HG02798 (cell line): Measurements from ENCODE around the gene HDLBP.
A peak's percentile ranks its signal among the peaks of the same experiment; 100 is the strongest.

Experiments used
- ATAC-seq: cut with Tn5 transposase; IDR thresholded peaks from one replicate; pipeline ENCODE4 v1.9.1; 2021; ENCODE audit warnings: mild to moderate bottlenecking; ENCODE audit not compliant: unreplicated experiment, poor library complexity

The HDLBP gene

GRCh38 chr2:241315093-241315878 is at the start of gene HDLBP:
Gene HDLBP (minus strand): TSS chr2:241315672. CDS start chr2:241266869, 48,803 bp downstream.
- ATAC-seq = peak; percentile 81

GRCh38 chr2:241364781-241365180 is 49.3 kb upstream of the HDLBP start:
- no peak for ATAC-seq

- no peak for ATAC-seq
Measured at GRCh38 chr2:241363426-241363825, 48.0 kb upstream of the HDLBP start.

- no peak for ATAC-seq
Measured at GRCh38 chr2:241359481-241360045, 44.1 kb upstream of the HDLBP start.

GRCh38 chr2:241358470-241358869 is 43.0 kb upstream of the HDLBP start:
- peak; percentile 17 for ATAC-seq

GRCh38 chr2:241357531-241357930 is 42.1 kb upstream of the HDLBP start:
- ATAC-seq = no peak

- ATAC-seq = no peak
Measured at GRCh38 chr2:241356871-241357260, 41.4 kb upstream of the HDLBP start.

- peak; percentile 88 for ATAC-seq
Measured at GRCh38 chr2:241355983-241356870, 40.8 kb upstream of the HDLBP start, which contains the start of gene FARP2. Gene FARP2 (plus strand): TSS chr2:241356285. CDS start chr2:241373108, 16,823 bp downstream.

GRCh38 chr2:241354668-241355658 is 39.5 kb upstream of the HDLBP start:
- peak; percentile 31 for ATAC-seq

GRCh38 chr2:241352227-241352626 is 36.8 kb upstream of the HDLBP start:
- no peak for ATAC-seq

GRCh38 chr2:241351640-241352031 is 36.2 kb upstream of the HDLBP start:
- no peak for ATAC-seq

GRCh38 chr2:241350878-241351639 is 35.6 kb upstream of the HDLBP start:
- no peak for ATAC-seq

GRCh38 chr2:241350530-241350877 is 35.0 kb upstream of the HDLBP start:
- no peak for ATAC-seq

- ATAC-seq = no peak
Measured at GRCh38 chr2:241349941-241350340, 34.5 kb upstream of the HDLBP start.

- ATAC-seq = no peak
Measured at GRCh38 chr2:241344925-241345651, 29.6 kb upstream of the HDLBP start.

GRCh38 chr2:241340631-241341163 is 25.2 kb upstream of the HDLBP start:
- ATAC-seq = no peak

- ATAC-seq = no peak
Measured at GRCh38 chr2:241339839-241340630, 24.6 kb upstream of the HDLBP start.
